Activated T-helper 17 cell treated with anti-CD3 and anti-CD28 coated beads, Interleukin-2, amount 50 U/mL, for 72 hours (primary cell): ENCODE results near the gene OLFM2. TPM values are rescaled to one million over a fixed set of nuclear protein-coding genes. Genes with fewer than 3 reads are reported as not detected.
A peak's percentile ranks its signal among the peaks of the same experiment; 100 is the strongest.
"Not testable (repeated sequence)": the region's sequence is repeated elsewhere in the genome, so short reads cannot be mapped to it uniquely, and the experiment has no call there.

Experiments used
- ATAC-seq: fragments of 150-1000 bp; cut with Tn5 transposase; replicated peaks from 2 replicates; pipeline ENCODE4 v1.10.0; 2021; ENCODE audit warnings: mild to moderate bottlenecking, moderate library complexity
- H3K27ac Mint-ChIP-seq: one replicate; pipeline ENCODE4 v1.8.0; 2022; ENCODE audit warnings: mixed read lengths
- H3K27me3 Mint-ChIP-seq: one replicate; pipeline ENCODE4 v1.8.0; 2022; ENCODE audit warnings: mixed read lengths
- H3K36me3 Mint-ChIP-seq: one replicate; pipeline ENCODE4 v1.8.0; 2022; ENCODE audit warnings: low read depth, mild to moderate bottlenecking, mixed read lengths
- H3K4me1 Mint-ChIP-seq: one replicate; pipeline ENCODE4 v1.8.0; 2022; ENCODE audit warnings: mixed read lengths
- H3K4me3 Mint-ChIP-seq: one replicate; pipeline ENCODE4 v1.8.0; 2022; ENCODE audit warnings: mild to moderate bottlenecking, mixed read lengths
- H3K9me3 Mint-ChIP-seq: one replicate; pipeline ENCODE4 v1.8.0; 2022; ENCODE audit warnings: mixed read lengths
- total RNA-seq, 2 donors: library from RNA; stranded (reverse); gene quantifications; one replicate each; pipeline ENCODE4 v1.2.3, GENCODE V29; 2022

OLFM2 gene
- total RNA-seq, 2 donors from 2014 or later, result 1.6 to 7.4 TPM

- Mint-ChIP-seq H3K9me3 (no peaks in the 10 kb centered on the region), H3K27me3 (peaks cover 37% of the 10 kb centered on the region), H3K4me1 (peaks cover 26% of the 10 kb centered on the region), H3K27ac (no peak overlapping the region), H3K4me3 (peak overlapping the region; percentile 70), H3K36me3 (no peaks in the 10 kb centered on the region)
- peak; percentile 79 for ATAC-seq
These were observed 2.0 kb downstream of the OLFM2 start for GRCh38 chr19:9934132-9934950.

DNA sequence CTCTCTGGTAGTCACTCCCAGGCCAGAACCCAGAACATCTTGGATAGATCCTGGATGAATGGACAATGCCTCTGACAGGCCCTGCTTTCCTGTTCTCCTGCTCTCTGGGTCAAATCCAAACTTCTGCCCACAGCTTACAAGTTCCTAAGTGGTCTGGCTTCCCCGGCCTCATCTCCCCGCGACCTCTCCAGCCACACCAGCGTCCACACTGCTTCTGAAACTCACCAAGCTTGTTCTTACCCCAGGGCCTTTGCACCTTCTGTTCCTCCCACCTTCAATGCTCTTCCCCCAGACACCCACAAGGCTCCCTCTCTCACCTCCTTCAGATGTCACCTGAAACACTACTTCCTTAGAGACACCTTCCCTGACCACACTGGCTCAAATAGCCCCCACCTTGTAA, 3.5 kb downstream of the OLFM2 start:
- Mint-ChIP-seq H3K36me3 (no peaks in the 10 kb centered on the region), H3K27me3 (peaks cover 37% of the 10 kb centered on the region), H3K4me1 (peaks cover 26% of the 10 kb centered on the region), H3K9me3 (no peaks in the 10 kb centered on the region), H3K4me3 (no peak overlapping the region), H3K27ac (no peak overlapping the region)
- ATAC-seq, result no peak

- no peak for ATAC-seq
- no peaks in the 10 kb centered on the region for H3K9me3 Mint-ChIP-seq
- H3K27ac Mint-ChIP-seq, result no peak overlapping the region
- H3K36me3 Mint-ChIP-seq, result no peaks in the 10 kb centered on the region
- H3K4me3 Mint-ChIP-seq, result no peak overlapping the region
- H3K27me3 Mint-ChIP-seq, result peaks cover 28% of the 10 kb centered on the region
- peaks cover 20% of the 10 kb centered on the region for H3K4me1 Mint-ChIP-seq
These were observed 4.7 kb downstream of the OLFM2 start for GRCh38 chr19:9931629-9932028.

GRCh38 chr19:9923440-9923839, 12.9 kb downstream of the OLFM2 start:
- H3K27me3 Mint-ChIP-seq, result peaks cover 11% of the 10 kb centered on the region
- no peak overlapping the region for H3K4me3 Mint-ChIP-seq
- no peak for ATAC-seq
- no peaks in the 10 kb centered on the region for H3K4me1 Mint-ChIP-seq
- no peak overlapping the region for H3K27ac Mint-ChIP-seq
- H3K36me3 Mint-ChIP-seq, result no peaks in the 10 kb centered on the region
- H3K9me3 Mint-ChIP-seq, result no peaks in the 10 kb centered on the region

DNA sequence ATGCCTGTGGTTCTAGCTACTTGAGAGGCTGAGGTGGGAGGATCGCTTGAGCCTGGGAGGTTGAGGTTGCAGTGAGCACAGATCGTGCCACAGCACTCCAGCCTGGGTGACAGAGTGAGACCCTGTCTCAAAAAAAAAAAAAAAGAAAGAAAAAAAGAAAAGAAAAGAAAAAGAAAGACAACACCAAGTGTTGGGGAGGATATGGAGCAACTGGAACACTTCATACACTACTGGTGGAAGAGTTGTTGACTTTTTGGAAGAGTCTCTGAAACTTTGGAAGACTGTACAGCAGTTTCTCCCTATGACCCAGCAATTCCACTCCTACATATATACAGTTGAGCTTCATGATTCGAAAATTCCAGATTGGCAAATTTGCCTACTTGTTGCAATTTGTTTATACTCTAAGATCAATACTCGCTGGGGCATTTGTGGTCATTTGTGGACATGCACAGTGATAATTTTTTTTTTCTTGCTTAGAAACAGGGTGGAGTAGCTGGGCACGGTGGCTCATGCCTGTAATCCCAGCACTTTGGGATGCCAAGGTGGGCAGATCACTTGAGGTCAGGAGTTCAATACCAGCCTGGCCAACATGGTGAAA, 13.4 kb downstream of the OLFM2 start:
- not testable (repeated sequence) for H3K27ac Mint-ChIP-seq, H3K4me3 Mint-ChIP-seq, H3K4me1 Mint-ChIP-seq, H3K36me3 Mint-ChIP-seq, ATAC-seq, H3K9me3 Mint-ChIP-seq
- peaks cover 12% of the 10 kb centered on the region for H3K27me3 Mint-ChIP-seq

GRCh38 chr19:9917321-9917720, 19.0 kb downstream of the OLFM2 start:
- no peak for ATAC-seq

GRCh38 chr19:9916719-9917118, 19.6 kb downstream of the OLFM2 start:
- Mint-ChIP-seq H3K36me3 (no peaks in the 10 kb centered on the region), H3K27me3 (peaks cover 20% of the 10 kb centered on the region), H3K9me3 (no peaks in the 10 kb centered on the region), H3K27ac (no peak overlapping the region), H3K4me1 (no peaks in the 10 kb centered on the region), H3K4me3 (no peak overlapping the region)
- ATAC-seq, result no peak

More at GRCh38 chr19:9917321-9917720, 19.0 kb downstream of the OLFM2 start:
- Mint-ChIP-seq H3K4me3 (no peak overlapping the region), H3K4me1 (no peaks in the 10 kb centered on the region), H3K27ac (no peak overlapping the region), H3K9me3 (no peaks in the 10 kb centered on the region), H3K36me3 (no peaks in the 10 kb centered on the region), H3K27me3 (peaks cover 20% of the 10 kb centered on the region)

DNA sequence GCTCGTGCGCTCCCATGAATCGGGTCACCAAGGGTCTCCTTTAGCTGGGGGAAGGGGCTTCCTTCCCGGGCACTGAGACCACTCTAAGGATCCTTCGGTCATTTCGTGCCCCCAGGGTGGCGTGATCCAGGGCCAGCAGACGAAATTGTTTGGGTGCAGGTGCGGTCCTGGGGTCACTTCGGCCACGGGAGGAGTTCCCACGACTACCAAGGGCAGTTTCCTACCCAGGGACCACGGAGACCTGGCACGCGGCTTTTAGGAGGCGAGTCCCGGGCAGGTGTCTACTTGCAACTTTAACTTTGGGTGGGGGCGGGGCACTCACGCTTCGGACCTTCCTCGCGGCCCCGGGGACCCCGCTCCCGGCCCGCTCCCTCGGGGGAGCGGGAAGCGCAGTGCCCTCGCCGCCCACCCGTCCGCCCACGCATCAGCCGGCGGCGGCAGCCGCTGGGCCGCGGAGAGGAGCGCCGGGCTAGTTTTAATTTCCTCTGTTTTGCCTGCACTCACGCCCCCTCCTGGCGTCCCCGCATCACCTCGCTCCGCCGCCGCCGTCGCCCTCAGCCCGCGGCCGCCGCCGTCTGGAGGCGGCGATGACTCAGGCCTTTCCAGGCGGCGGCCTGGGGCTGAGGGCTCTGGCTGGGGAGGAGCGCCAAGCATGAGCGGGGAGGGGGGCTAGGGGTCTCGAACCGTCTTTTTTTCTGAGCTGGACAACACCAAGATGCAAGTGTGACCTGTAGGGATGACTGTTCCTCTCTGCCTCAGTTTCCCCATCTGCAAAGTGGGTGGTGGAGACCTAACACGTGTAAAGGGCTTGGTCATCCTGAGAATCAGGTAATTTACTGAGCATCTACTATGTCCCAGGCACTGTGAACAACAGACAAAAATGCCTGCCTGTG, 21.8 kb downstream of the OLFM2 start:
- Mint-ChIP-seq H3K36me3 (no peaks in the 10 kb centered on the region), H3K27me3 (peaks cover 18% of the 10 kb centered on the region), H3K27ac (no peak overlapping the region), H3K9me3 (no peaks in the 10 kb centered on the region), H3K4me1 (no peaks in the 10 kb centered on the region), H3K4me3 (peak overlapping the region; percentile 44)
- ATAC-seq, result peak; percentile 98

- no peak for ATAC-seq
- Mint-ChIP-seq H3K9me3 (no peaks in the 10 kb centered on the region), H3K27me3 (peaks cover 19% of the 10 kb centered on the region), H3K36me3 (no peaks in the 10 kb centered on the region), H3K27ac (no peak overlapping the region), H3K4me3 (peak overlapping the region; percentile 44), H3K4me1 (no peaks in the 10 kb centered on the region)
These were observed 22.4 kb downstream of the OLFM2 start for GRCh38 chr19:9914001-9914314.

GRCh38 chr19:9913237-9914000, 22.9 kb downstream of the OLFM2 start:
- Mint-ChIP-seq H3K4me1 (no peaks in the 10 kb centered on the region), H3K36me3 (no peaks in the 10 kb centered on the region), H3K4me3 (no peak overlapping the region), H3K27ac (no peak overlapping the region), H3K27me3 (peaks cover 15% of the 10 kb centered on the region), H3K9me3 (no peaks in the 10 kb centered on the region)
- no peak for ATAC-seq

GRCh38 chr19:9912551-9913236, 23.6 kb downstream of the OLFM2 start:
- Mint-ChIP-seq H3K27me3 (peaks cover 13% of the 10 kb centered on the region), H3K36me3 (no peaks in the 10 kb centered on the region), H3K4me1 (no peaks in the 10 kb centered on the region), H3K4me3 (no peak overlapping the region), H3K9me3 (no peaks in the 10 kb centered on the region), H3K27ac (no peak overlapping the region)
- no peak for ATAC-seq

DNA sequence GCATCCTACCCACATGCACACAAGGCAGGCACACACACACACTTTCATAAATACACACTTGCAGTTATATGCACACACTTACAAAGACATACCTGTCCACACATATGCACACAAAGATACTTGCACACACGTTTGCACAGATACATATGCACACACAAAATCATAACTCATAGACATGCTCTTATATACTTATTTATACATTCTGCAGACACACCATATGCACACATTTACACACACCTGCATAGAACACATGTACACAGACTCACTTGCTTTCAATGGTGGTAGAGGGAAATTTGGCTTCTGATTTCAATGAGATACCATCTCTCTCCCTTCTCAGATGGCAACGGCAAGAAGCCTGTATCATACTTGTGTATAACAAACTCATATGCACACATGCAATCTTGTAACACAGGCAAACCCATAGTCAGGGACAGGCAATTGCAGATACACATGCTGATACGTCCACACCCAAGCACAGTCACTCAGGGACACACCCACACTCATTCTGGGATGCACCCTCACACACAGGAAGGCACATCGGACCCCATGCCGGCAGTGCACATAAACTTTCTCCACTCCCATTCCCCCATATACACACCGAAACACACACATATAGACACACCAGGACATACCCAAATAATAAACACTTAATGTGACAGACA, 24.7 kb downstream of the OLFM2 start:
- H3K27ac Mint-ChIP-seq, result no peak overlapping the region
- H3K36me3 Mint-ChIP-seq, result no peaks in the 10 kb centered on the region
- peaks cover 5% of the 10 kb centered on the region for H3K27me3 Mint-ChIP-seq
- H3K4me3 Mint-ChIP-seq, result no peak overlapping the region
- H3K4me1 Mint-ChIP-seq, result no peaks in the 10 kb centered on the region
- H3K9me3 Mint-ChIP-seq, result no peaks in the 10 kb centered on the region
- ATAC-seq, result no peak

GRCh38 chr19:9910625-9911024, 25.7 kb downstream of the OLFM2 start:
- no peaks in the 10 kb centered on the region for H3K4me1 Mint-ChIP-seq
- ATAC-seq, result no peak
- H3K4me3 Mint-ChIP-seq, result no peak overlapping the region
- no peaks in the 10 kb centered on the region for H3K36me3 Mint-ChIP-seq
- peaks cover 3% of the 10 kb centered on the region for H3K27me3 Mint-ChIP-seq
- no peaks in the 10 kb centered on the region for H3K9me3 Mint-ChIP-seq
- no peak overlapping the region for H3K27ac Mint-ChIP-seq
